KOPT-K1 (cell line): ENCODE results near the gene KRTAP4-11.
"Not testable (repeated sequence)": the region's sequence is repeated elsewhere in the genome, so short reads cannot be mapped to it uniquely, and the experiment has no call there.

Source experiments
- H3K27ac ChIP-seq: fragments of 200-600 bp; sonication (generic); 2 replicates; pipeline ENCODE4 v1.5.1; 2016; ENCODE audit warnings: antibody characterized with exemption, mild to moderate bottlenecking, low read depth, low read length; ENCODE audit not compliant: poor library complexity, severe bottlenecking
- H3K36me3 ChIP-seq: fragments of 200-600 bp; sonication (generic); 2 replicates; pipeline ENCODE4 v1.5.1; 2017; ENCODE audit warnings: antibody characterized with exemption, mild to moderate bottlenecking, low read length, moderate library complexity; ENCODE audit not compliant: insufficient read depth
- H3K9me3 ChIP-seq: fragments of 200-600 bp; sonication (generic); 2 replicates; pipeline ENCODE4 v1.5.1; 2017; ENCODE audit warnings: antibody characterized with exemption, low read length, mild to moderate bottlenecking; ENCODE audit not compliant: insufficient read depth, poor library complexity, severe bottlenecking

Gene KRTAP4-11

GRCh38 chr17:41117846-41118386, at the start of gene KRTAP4-11:
TSS of gene KRTAP4-11 (minus strand) at chr17:41118373. CDS start at chr17:41118315, 58 bp downstream.
- not testable (repeated sequence) for H3K36me3 ChIP-seq, H3K27ac ChIP-seq
- peaks cover 12% of the 10 kb centered on the region for H3K9me3 ChIP-seq

- Histone ChIP-seq H3K36me3 (no peaks in the 10 kb centered on the region), H3K27ac (no peak overlapping the region), H3K9me3 (no peaks in the 10 kb centered on the region)
These were observed 49.4 kb upstream of the KRTAP4-11 start for GRCh38 chr17:41167561-41167960.

- Histone ChIP-seq H3K27ac (no peak overlapping the region), H3K9me3 (no peaks in the 10 kb centered on the region), H3K36me3 (no peaks in the 10 kb centered on the region)
These were observed 45.7 kb upstream of the KRTAP4-11 start for GRCh38 chr17:41163828-41164227.

- Histone ChIP-seq H3K36me3 (no peaks in the 10 kb centered on the region), H3K27ac (no peak within 1 kb of the TSS), H3K9me3 (no peaks in the 10 kb centered on the region)
These were observed 42.5 kb upstream of the KRTAP4-11 start, which contains the start of gene KRTAP4-4 for GRCh38 chr17:41160648-41161047. TSS of gene KRTAP4-4 (minus strand) at chr17:41160748. CDS start at chr17:41160691, 57 bp downstream.

- not testable (repeated sequence) for H3K27ac ChIP-seq, H3K36me3 ChIP-seq, H3K9me3 ChIP-seq
These were observed 42.0 kb upstream of the KRTAP4-11 start for GRCh38 chr17:41160190-41160589.

- Histone ChIP-seq H3K27ac (no peak overlapping the region), H3K9me3 (no peaks in the 10 kb centered on the region)
These were observed 35.7 kb upstream of the KRTAP4-11 start for GRCh38 chr17:41153856-41154255.

GRCh38 chr17:41151525-41151924, 33.4 kb upstream of the KRTAP4-11 start:
- no peak overlapping the region for H3K27ac ChIP-seq

More at GRCh38 chr17:41153856-41154255, 35.7 kb upstream of the KRTAP4-11 start:
- no peaks in the 10 kb centered on the region for H3K36me3 ChIP-seq

GRCh38 chr17:41150026-41150425, 31.9 kb upstream of the KRTAP4-11 start:
- Histone ChIP-seq H3K36me3 (no peaks in the 10 kb centered on the region), H3K9me3 (no peaks in the 10 kb centered on the region), H3K27ac (no peak overlapping the region)

More at GRCh38 chr17:41151525-41151924, 33.4 kb upstream of the KRTAP4-11 start:
- Histone ChIP-seq H3K36me3 (no peaks in the 10 kb centered on the region), H3K9me3 (no peaks in the 10 kb centered on the region)

- Histone ChIP-seq H3K9me3 (no peaks in the 10 kb centered on the region), H3K27ac (no peak within 1 kb of the TSS), H3K36me3 (no peaks in the 10 kb centered on the region)
These were observed 31.4 kb upstream of the KRTAP4-11 start, which contains the start of gene KRTAP4-5 for GRCh38 chr17:41149652-41149985. TSS of gene KRTAP4-5 (minus strand) at chr17:41149825. CDS start at chr17:41149767, 58 bp downstream.

GRCh38 chr17:41148971-41149651, 30.9 kb upstream of the KRTAP4-11 start:
- not testable (repeated sequence) for H3K36me3 ChIP-seq, H3K27ac ChIP-seq, H3K9me3 ChIP-seq

- Histone ChIP-seq H3K9me3 (peaks cover 14% of the 10 kb centered on the region), H3K36me3 (no peaks in the 10 kb centered on the region), H3K27ac (no peak overlapping the region)
These were observed 29.5 kb upstream of the KRTAP4-11 start for GRCh38 chr17:41147531-41148204.

GRCh38 chr17:41145261-41145660, 27.1 kb upstream of the KRTAP4-11 start:
- H3K9me3 ChIP-seq: peaks cover 27% of the 10 kb centered on the region
- H3K27ac ChIP-seq: no peak overlapping the region
- no peaks in the 10 kb centered on the region for H3K36me3 ChIP-seq

- Histone ChIP-seq H3K9me3 (peaks cover 31% of the 10 kb centered on the region), H3K27ac (no peak overlapping the region), H3K36me3 (no peaks in the 10 kb centered on the region)
These were observed 26.7 kb upstream of the KRTAP4-11 start for GRCh38 chr17:41144846-41145245.

- Histone ChIP-seq H3K36me3 (no peaks in the 10 kb centered on the region), H3K9me3 (peaks cover 34% of the 10 kb centered on the region), H3K27ac (no peak overlapping the region)
These were observed 23.2 kb upstream of the KRTAP4-11 start for GRCh38 chr17:41141361-41141760.

GRCh38 chr17:41140360-41141131, 22.4 kb upstream of the KRTAP4-11 start, which contains the start of gene KRTAP4-6:
TSS of gene KRTAP4-6 (minus strand) at chr17:41140544. CDS start at chr17:41140487, 57 bp downstream.
- no peak within 1 kb of the TSS for H3K27ac ChIP-seq
- peaks cover 34% of the 10 kb centered on the region for H3K9me3 ChIP-seq
- H3K36me3 ChIP-seq: no peaks in the 10 kb centered on the region
